Epidermal melanocyte (primary cell): Measurements from ENCODE around the gene ZDHHC20.

Experiments used
- DNase-seq: peaks from one replicate; pipeline ENCODE4 v3.0.0; 2011; ENCODE audit warnings: low spot score; ENCODE audit not compliant: insufficient read length

Gene ZDHHC20

DNA sequence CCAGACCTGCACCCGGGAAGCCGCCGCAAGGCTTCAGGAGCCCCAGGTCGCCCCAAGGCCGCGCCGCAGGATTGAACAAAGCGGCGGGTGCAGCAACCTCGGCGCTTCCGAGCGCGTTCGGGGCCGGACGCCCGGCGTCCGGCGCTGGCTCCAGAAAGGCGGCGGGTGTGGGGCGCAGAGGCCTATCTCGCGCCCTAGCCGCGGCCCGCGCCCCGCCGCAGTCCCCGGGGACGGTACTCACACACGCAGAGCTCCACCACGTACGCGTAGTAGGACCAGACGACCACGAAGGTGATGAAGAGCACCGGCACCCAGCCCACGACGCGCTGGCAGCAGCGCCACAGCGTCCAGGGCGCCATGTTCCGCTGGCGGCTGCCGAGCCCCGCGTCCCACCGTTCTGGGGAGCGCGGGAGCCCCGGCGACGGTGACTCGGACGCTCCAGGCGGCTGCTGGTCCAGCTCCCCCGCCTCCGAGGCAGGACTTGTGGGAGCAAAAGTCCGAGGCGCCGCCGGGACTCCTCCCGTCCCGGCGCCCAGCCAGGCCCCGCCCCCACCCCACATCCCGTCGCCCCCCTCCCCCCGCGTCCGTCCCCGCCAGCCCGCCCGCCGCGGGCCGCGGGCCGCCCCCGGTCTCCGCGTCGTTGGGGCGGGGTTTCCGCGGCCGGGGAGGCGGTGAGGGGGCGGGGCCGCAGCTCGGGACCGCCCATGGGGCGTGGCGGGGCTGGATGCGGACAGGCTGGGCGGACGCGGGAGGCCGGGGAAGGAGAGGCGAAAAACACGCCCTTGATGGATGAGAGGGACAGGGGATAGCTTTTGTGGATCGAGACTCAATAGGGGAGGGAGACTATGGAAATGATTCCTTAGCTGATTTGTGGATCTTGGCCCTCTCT lies at the start of gene ZDHHC20:
TSS of gene ZDHHC20 (minus strand) at position 491 of the 889 bp plus-strand sequence. CDS start at position 359, 132 bp downstream.
- DNase-seq, result peak; percentile 75

DNA sequence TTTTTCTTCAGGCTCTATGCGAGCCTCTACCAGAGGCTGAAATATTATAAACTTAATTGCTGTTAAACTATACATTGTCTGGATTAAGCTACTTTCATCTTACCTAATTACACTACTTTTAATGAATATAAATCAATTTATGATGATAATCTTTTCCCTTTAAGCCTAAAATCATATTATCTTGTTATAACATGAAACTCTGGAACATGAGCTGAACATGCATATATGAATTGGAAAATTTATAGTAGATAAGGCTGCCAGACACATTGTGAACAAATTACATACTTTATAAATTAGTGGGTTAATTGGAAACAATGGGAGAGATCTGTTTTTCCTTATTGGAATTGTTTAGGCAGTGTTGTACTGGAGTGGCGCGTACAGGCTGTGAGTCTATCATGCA lies 45.3 kb upstream of the ZDHHC20 start:
- no peak for DNase-seq

DNA sequence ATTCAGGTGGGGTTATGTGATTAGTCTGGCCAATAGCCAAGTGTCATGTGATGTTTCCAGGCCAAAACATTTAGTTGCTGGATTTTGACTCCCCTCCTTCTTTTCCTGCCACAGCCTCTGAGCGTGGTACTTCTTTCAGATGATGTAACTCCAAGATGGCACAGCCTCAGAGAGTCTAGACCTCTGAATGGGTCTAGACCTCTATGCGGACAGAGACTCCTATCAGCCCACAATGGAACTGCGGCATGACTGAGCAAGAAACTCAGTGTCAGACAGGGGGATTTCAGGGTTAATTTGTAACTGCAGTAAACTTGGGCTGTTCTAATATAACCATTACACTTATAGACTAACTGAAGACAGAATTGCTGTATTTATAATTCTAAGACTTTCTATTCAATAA lies 42.6 kb upstream of the ZDHHC20 start:
- DNase-seq, result no peak

- no peak for DNase-seq
Observed at GRCh38 chr13:21486322-21486721, 27.2 kb upstream of the ZDHHC20 start.

DNA sequence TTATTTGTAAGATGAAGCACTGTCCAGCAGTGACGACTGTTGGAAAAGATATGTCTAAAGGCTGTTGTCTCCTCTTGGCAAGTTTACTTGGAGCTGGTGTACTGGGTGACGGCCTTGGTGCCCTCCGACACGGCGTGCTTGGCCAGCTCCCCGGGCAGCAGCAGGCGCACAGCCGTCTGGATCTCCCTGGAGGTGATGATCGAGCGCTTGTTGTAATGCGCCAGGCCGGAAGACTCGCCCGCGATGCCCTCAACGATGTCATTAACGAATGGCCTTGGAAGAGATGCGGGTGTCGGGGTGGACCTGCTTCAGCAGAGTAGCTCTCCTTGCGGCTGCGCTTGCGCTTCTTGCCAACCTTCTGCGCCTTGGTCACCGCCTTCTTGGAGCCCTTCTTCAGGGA lies 24.6 kb upstream of the ZDHHC20 start:
- DNase-seq, result no peak

DNA sequence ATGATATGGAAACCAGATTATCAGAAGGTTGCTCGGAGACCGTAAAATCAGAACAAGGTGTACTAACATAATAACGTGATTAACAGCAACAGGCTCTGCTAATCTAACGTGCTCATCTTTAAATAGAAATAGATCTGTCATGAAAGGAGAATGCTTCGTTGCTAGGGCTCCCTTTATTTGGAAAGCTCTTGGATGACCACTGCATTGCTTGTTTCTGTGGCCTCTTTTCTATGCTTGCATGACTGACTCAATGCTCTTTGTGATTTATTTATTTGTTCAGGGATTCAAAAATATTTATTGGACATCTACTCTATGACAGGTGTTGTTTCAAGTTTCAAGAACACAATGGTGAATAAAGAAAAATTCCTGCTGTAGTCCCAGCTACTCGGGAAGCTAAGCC lies 22.3 kb upstream of the ZDHHC20 start:
- no peak for DNase-seq

DNA sequence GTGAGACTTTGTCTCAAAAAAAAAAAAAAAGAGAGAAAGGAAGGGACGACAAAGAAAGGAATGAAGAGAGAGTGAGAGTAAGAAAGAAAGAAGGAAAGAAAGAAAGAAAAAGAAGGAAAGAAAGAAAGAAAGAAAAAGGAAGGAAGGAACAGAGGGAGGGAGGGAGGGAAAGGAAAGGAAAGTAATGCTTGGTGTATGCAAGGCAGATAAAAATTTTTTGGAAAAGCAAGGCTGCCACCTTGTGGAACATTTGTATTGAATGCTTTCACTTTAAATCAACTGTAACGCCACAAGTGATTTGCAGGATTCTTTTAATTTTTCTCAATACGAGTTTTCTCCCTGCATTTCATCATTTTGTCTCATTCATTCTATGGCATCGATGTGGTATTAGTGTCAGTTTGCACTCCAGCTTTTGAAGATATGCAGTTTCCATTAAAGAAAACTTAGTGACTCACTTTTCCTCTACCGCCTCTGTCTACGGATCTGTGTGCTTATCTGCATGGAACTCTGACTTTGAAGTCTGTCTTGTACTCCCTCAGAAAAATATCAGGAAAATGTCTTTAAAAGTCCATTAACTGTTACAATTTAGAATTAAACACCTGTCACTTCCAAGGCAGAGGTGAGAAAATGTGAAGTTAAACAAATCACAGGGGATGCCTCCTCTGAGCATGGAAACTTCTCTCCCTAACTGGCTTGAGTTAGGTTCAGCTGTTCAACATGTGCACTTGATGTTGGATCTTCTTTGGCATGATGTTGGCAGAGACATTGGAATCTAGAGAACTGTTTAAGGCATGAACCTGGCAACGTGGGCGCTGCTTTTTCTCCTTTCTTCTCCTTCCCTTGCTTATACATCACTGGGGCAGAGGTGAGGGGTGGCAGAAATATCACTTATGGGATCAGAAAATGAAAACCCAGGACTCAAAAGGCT lies 20.0 kb upstream of the ZDHHC20 start:
- DNase-seq, result peak; percentile 31

- peak; percentile 48 for DNase-seq
Observed at GRCh38 chr13:21476893-21477472, 17.9 kb upstream of the ZDHHC20 start.

- DNase-seq, result no peak
Observed at GRCh38 chr13:21475115-21475514, 16.0 kb upstream of the ZDHHC20 start.

GRCh38 chr13:21470785-21471184 lies 11.7 kb upstream of the ZDHHC20 start:
- no peak for DNase-seq

GRCh38 chr13:21466527-21466926 lies 7.4 kb upstream of the ZDHHC20 start:
- no peak for DNase-seq

- no peak for DNase-seq
Observed at GRCh38 chr13:21465710-21466160, 6.6 kb upstream of the ZDHHC20 start.

DNA sequence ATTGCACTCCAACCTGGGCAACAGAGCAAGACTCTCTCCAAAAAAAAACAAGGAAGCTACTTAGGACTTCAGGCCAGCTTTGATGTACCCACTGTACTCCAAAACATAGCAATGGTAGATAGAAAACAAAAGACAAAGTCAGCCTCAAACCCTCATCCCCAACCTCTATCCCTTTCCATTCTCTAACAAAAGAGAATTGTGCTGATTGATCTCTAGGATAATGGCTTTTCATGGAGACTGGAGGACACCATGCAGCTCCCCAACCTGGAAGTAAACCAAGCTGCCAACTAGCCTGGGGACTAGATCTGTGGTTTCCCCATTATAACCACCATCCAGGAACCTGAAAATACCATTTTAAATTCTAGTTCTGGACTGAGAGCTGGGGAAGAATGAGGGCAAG lies 4.3 kb upstream of the ZDHHC20 start:
- DNase-seq, result no peak

DNA sequence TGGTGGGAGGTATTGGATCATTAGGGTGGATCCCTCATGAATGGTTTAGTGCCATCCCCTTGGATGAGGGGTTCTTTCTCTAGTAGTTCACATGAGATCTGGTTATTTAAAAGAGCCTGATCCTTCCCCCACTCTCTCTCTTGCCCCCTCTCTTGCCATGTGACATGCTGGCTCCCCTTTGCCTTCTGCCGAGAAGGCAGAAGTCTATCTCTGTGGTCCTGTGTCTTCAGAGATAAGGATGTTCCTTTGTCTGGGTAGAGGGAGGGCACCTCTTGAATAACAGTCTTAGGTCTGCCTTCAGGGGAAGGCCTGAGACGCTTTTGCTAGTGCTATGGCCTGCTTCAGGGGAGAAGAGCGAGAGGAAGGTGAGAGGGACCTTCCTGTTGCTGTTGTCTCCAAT lies 2.0 kb upstream of the ZDHHC20 start:
- DNase-seq, result no peak

GRCh38 chr13:21458451-21458812 lies 671 bp downstream of the ZDHHC20 start:
- DNase-seq, result no peak

DNA sequence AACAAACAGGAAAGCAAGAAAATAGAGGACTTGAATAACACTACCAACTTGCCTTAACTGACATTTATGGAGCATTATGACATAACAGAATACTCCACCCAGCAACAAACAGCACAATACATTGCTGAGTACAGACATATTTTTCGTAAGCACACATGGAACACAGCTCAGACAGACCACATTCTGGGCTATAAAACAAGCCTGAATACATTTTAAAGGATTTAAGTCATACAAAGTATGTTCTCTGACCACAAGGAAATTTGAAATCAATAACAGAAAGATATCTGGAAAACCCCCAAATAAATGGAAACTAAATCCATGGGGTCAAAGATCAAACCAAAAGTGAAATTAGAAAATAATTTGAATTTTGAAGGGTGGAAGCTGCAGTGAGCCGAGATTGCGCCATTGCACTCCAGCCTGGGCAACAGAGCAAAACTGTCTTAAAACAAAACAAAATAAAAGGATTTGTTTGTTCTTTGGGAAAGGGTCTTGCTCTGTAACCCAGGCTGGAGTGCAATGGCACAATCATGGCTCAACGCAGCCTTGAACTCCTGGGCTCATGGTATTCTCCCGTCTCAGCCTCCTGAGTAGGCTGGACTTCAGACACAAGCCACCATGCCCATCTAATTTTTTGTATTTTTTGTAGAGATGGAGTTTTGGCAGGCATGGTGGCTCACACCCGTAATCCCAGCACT lies 5.6 kb downstream of the ZDHHC20 start:
- no peak for DNase-seq

- DNase-seq, result no peak
Observed at GRCh38 chr13:21450936-21451335, 8.2 kb downstream of the ZDHHC20 start.

- no peak for DNase-seq
Observed at GRCh38 chr13:21446656-21447055, 12.4 kb downstream of the ZDHHC20 start.

DNA sequence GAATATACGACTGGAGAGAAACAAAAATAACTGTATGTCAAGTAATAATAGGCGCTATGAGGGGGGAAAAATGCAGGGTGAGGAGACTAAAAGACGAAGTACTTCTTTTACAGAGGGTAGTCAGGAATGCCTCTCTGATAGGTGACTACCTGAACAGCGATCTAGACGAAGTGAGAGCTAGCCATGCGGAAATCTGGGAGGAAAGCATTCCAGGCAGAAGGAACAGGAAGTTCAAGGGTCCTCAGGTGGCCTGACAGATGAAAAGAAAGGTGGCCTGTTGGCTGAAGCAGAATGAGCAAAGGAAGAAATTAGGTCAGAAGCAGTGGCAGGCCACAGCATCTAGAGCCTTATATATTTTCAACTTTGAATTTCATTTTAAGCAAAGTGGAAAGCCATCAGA lies 13.3 kb downstream of the ZDHHC20 start:
- no peak for DNase-seq

GRCh38 chr13:21443171-21443570 lies 15.9 kb downstream of the ZDHHC20 start:
- no peak for DNase-seq

- DNase-seq, result no peak
Observed at GRCh38 chr13:21436582-21436981, 22.5 kb downstream of the ZDHHC20 start.
